Fibroblast of mammary gland (primary cell): ENCODE data around the gene PPM1N.

Experiments used
- DNase-seq: peaks from one replicate; pipeline ENCODE4 v3.0.0-alpha.2; 2010; ENCODE audit warnings: low read depth
- H3K4me3 ChIP-seq: 2 replicates; pipeline ENCODE4 v1.5.1; 2011; ENCODE audit warnings: low read depth, mild to moderate bottlenecking, low read length, moderate library complexity; ENCODE audit not compliant: control insufficient read depth
- CTCF ChIP-seq: conservative IDR thresholded peaks from 2 replicates; pipeline ENCODE4 v1.5.1; 2011; ENCODE audit warnings: low read depth, low read length, inconsistent platforms; ENCODE audit not compliant: control insufficient read depth, insufficient read depth

Gene PPM1N

GRCh38 chr19:45485305-45486077 lies 12.8 kb upstream of the PPM1N start:
- TF ChIP-seq CTCF = peak; percentile 92
- H3K4me3 ChIP-seq = peak overlapping the region; percentile 73
- peak; percentile 92 for DNase-seq

GRCh38 chr19:45488708-45489107 lies 9.5 kb upstream of the PPM1N start:
- no peak for DNase-seq
- no peak for TF ChIP-seq CTCF
- no peak overlapping the region for H3K4me3 ChIP-seq

- no peak overlapping the region for H3K4me3 ChIP-seq
- no peak for DNase-seq
- no peak for TF ChIP-seq CTCF
Observed at GRCh38 chr19:45489216-45489855, 8.9 kb upstream of the PPM1N start.

GRCh38 chr19:45492137-45492626 lies 6.1 kb upstream of the PPM1N start:
- no peak for TF ChIP-seq CTCF
- H3K4me3 ChIP-seq = peak overlapping the region; percentile 59
- DNase-seq = no peak

GRCh38 chr19:45492627-45493470 lies 5.4 kb upstream of the PPM1N start:
- H3K4me3 ChIP-seq = peak overlapping the region; percentile 59
- no peak for TF ChIP-seq CTCF
- peak; percentile 67 for DNase-seq

- H3K4me3 ChIP-seq = no peak overlapping the region
- no peak for TF ChIP-seq CTCF
- no peak for DNase-seq
Observed at GRCh38 chr19:45494261-45494916, 3.9 kb upstream of the PPM1N start.
